MM.1S (cell line): ENCODE measurements around the gene TTC33.

Experiments
- CTCF ChIP-seq: fragments of 300-600 bp; sonication (generic); IDR thresholded peaks from 2 replicates; pipeline ENCODE4 v1.5.1; 2016; ENCODE audit warnings: antibody characterized with exemption, low read length, mixed read lengths
- EZH2 ChIP-seq: fragments of 300-600 bp; sonication (generic); optimal IDR thresholded peaks from 2 replicates; pipeline ENCODE3; 2017; ENCODE audit warnings: low read depth, mild to moderate bottlenecking, antibody characterized with exemption, low read length, mixed read lengths

- TF ChIP-seq CTCF = no peak
- no peak for TF ChIP-seq EZH2
Measured at GRCh38 chr5:40757400-40757799, 1.6 kb upstream of the TTC33 start.
